Muscle of back (tissue), 11 donors: ENCODE measurements around the gene GARIN3. TPM values are rescaled to one million over a fixed set of nuclear protein-coding genes. Genes with fewer than 3 reads are reported as not detected.
"Not testable (repeated sequence)": the region's sequence is repeated elsewhere in the genome, so short reads cannot be mapped to it uniquely, and the experiment has no call there.

ENCODE experiments used
- DNase-seq, 3 donors: peaks; one replicate each; pipeline versions ENCODE4 v3.0.0 to v3.0.0-alpha.2; 2013
- polyA plus RNA-seq, 10 donors: library from polyadenylated mRNA; unstranded; fragments of 120-200 nt; gene quantifications; one replicate each; pipeline ENCODE4 v1.2.1, GENCODE V29; 2013; ENCODE audit not compliant: insufficient read length in 10 of 10

GARIN3 gene
- polyA plus RNA-seq, 10 donors: not detected

DNA sequence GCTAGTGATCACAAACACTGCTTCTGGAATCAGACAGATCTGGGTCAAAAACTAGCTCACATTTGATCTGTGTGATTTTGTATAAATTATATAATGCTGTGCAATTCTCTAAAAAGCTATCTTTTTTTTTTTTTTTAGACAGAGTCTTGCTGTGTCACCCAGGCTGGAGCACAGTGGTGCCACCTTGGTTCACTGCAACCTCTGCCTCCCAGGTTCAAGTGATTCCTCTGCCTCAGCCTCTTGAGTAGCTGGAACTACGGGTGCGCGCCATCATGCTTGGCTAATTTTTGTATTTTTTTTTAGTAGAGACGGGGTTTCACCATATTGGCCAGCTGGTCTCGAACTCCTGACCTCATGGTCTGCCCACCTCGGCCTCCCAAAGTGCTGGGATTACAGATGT is 19.1 kb upstream of the GARIN3 start:
- DNase-seq: not testable (repeated sequence)

DNA sequence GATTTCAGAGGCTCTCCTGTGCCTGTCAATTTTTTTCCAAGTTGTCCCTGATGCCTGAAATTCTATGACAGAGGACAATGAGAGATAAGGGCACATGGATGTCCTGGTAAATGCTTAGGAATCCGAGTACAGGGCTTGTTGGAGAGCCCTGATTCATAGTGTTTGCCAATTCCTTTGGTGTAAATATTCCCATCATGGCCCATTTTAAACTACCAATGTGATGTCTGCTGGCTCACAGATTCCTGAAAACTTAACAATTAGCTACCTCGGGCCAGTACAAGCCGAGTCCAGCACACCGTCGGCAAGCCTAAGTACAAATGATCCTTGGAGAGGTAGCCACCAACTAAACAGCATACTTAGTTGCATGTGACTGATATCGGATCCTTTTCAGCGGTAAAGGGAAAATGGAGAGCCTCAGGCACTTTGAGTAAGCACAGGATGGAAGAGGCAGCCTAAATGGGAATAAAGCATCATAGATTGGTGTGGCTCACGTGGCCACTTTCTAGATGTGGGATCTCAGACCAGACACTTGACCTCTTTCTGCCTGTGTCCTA is 18.1 kb upstream of the GARIN3 start:
- no peak for DNase-seq

DNA sequence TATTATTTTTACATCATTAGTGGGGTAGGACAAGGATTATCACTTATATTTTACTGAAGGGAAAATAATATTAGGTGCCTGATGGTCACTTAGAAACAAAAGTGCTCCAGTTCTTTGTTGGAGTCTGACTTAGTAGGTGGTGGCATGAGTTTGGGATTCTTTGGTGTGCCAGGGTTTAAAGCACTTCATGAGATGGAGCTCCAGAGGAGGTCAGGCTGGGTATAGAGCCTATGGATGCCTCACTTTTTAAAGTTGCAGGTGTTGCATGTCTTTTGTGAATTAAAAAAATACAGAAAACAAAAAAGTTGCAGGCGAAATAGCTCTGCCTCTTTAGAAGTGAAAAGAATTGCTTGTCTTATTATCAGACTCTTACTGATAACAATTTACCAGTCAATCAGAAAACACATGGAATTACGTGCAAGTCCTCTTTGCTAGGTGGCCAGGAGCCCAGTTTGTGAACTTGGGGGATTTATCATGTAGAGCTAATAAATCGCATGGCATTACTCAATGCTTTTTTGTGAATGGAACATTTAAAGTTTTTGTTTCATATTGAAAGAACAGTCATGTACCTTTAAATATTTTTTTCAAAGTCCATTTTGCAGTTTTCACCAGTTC is 16.2 kb upstream of the GARIN3 start:
- no peak for DNase-seq

DNA sequence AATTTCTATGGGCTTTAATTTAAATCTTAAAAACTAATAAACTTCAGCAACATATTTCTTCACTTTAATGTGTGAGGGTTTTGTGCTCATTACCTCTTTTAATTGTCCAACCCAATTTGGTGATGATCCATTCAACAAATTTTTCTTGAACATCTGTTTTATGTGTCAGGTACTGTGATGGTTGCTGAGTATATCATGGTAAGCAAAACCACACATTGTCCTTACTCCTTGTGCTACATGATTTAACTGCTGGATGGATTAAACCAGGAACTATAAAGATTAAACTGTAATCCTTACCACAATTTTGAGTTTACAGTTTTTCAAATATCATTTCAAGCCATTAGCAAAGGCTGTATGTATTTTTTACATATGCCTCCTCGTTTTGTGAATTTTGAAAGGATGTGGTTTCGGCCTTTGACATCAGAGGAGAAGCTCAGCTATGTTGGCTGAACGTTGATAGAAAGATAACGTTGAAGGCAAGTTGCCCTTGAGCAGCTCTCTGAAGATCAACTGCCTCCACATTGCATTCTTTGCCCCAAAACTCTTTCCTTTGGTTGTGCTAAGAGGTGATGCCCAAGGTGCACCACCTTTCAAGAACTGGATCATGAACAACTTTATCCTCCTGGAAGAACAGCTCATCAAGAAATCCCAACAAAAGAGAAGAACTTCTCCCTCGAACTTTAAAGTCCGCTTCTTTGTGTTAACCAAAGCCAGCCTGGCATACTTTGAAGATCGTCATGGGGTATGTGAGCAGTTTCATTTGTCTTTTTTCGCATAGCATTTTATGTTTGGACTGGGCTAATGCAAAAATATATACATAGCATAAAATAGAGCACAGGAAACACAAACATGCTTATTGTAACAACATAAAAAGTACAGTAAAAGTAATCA is 14.6 kb upstream of the GARIN3 start, which contains the start of gene ITK:
Gene ITK, plus strand, starts transcription at position 467 of the 891 bp plus-strand sequence. Its CDS starts 138 bp downstream, at position 605.
- DNase-seq: peak in 1 of 3 donors; percentile 2

DNA sequence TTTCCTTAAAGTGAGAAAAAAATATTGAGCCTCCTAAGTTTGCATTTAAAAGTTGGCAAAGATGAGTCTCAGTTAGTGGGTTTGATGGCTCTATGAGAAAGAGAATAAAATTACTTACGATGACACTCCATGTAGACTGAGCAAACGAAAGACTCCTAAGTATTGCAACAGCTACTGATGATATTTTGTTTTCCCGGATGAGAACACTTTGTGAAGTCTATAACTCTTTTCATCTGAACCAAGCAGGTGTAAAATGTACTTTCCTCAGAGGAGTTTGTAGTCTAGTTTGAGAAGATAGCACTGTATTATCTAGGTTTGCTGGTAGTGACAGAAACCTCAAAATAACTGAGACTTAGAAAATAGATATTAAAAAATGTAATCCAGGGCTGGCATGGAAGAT is 12.9 kb upstream of the GARIN3 start:
- no peak for DNase-seq

DNA sequence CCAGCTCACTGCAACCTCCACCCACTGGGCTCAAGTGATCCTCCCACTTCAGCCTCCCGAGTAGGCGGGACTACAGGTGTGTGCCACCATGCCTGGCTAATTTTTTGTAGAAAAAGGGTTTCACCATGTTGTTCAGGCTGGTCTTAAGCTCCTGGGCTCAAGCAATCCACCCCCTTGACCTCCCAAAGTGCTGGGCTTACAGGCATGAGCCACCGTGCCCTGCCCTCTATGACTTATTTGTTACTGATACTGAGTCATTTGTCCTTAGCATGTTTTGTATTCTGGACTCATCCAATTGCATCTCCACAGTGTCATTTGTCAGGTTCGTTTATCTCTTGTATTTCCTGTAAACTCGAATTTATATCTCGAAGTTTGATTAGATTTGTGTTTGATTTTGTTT is 11.9 kb upstream of the GARIN3 start:
- no peak for DNase-seq

DNA sequence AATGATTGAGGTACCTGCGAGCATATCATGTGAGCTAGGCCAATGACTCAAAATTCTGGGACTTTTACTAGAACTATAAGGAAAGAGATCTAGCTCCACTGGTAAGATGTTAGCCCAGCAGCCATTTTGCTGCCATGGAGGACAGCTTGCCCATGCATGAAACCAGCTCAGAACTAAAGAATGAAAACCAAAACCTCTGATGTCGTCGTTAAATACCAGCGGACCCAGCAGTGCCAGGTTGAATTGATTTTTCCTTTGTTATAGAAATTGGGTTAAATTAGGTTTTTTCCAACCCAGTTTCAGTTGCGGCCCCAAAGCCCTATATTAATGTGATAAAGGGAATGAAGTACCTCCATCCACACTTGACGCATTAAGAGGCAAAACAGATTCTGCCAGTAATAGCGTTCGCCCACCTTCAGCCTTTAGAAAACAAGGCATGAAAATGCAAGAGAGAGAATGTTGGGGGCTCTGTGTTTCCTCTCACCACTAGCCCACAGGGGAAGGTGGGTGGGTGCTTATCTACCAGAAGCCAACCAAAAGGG is 9.1 kb upstream of the GARIN3 start:
- no peak for DNase-seq

DNA sequence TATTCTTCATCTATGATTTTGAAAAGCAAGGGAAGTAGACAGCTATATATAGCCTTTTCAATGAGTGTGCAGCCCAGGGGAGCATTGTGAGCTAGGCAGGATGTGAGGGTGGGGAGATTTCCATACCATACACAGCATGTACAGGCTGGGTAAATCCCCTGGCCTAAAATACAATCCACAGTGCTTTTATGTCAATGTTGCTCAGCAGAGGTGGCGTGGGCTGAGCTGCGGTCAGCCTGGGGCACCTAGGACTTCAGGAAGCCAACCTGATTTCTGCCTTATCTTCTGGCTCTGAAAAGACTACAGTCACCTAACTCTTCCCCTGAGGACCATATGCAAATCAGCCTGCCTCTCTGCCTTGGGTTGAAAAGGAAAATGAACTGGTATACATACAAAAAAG is 6.3 kb upstream of the GARIN3 start:
- DNase-seq: peak in 2 of 3 donors; percentile 9 to 22

DNA sequence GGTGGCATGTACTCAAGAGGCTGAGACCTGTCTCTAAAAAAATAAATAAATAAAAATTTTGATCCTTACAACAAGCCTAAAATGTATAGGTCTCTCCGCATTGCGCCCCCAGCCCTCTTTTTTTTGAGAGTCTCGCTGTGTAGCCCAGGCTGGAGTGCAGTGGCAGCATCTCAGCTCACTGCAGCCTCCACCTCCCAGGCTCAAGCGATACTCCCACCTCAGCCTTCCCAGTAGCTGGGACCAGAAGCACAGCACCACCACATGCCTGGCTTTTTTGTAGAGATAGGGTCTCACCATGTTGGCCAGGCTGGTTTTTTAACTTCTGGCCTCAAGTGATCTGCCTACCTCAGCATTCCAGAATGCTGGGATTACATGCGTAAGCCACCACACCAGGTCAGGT is 2.2 kb upstream of the GARIN3 start:
- no peak for DNase-seq

DNA sequence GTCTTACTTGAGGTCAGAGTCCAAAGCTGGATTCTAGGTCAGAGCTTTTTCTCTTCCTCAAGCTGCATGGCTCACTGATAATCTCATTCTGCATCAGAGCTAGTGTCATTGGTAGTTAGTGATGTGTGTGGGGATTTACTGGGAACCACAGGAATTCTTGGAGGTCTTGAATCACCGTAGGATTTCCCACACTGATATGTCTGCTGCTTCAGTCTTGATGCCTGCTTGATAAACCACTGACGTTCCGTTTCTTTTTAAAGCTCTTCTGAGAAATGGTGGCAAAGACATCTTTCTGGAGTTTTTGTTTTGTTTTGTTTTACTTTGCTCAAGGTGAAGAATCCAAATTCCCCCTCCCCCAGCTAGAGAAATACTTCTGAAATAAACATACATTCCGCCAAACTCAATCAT is 1.2 kb upstream of the GARIN3 start:
- DNase-seq: peak in 1 of 3 donors; percentile 78

DNA sequence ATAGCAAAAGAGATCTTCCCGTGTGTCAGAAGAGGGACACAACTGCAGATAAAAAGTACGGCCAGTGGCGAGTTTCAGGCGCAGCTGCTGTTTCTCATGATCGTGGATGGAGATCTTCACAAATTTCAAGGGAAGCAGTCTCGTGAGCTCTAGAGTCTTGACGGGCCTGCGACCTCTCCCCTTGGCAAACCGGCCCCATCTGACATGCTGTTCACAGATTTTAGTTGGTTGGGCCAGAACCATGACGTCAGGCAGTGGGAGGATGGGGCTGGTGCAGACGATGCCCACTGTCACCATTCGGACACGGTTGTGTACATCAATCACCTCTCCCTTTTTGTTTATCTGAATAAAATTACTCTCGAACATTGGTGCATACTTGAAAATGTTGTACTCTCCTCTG is 396 bp downstream of the GARIN3 start:
- DNase-seq: no peak

DNA sequence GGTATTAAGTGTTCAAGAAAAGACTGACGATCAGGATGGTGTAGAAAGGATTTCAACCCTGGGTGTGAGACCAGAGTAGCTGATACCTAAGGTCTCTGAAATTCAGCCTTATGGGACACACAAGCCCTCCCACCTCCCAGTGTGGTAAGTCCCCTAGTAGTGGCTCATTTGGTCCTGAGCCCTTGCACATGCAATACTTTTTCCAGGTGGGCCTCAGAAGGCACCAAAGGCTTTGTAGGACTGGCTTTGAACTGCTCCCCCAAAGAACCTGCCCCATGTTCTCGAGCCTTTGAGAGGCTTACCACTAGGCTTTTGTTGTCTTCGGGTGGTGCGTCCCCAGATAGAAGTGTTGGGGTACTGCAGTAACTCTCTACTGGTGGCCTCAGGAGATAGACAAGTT is 803 bp downstream of the GARIN3 start:
- no peak for DNase-seq

DNA sequence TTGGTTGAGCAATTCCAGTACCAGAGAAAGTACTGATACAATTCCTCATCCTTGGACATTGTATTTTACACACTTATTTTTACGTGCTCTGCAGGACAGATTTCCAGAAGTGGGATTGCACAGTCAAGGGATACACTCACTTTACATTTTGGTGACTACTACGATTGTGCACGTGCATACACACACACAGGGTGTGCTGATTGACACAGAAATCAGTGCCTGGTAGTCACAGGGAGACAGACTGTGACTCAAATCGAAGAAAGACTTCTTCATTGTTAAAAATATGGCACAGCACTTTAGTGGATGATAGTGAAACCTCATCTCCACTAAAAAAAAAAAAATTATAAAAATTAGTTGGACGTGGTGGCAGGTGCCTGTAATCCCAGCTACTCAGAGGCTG is 1.5 kb downstream of the GARIN3 start:
- DNase-seq: no peak

DNA sequence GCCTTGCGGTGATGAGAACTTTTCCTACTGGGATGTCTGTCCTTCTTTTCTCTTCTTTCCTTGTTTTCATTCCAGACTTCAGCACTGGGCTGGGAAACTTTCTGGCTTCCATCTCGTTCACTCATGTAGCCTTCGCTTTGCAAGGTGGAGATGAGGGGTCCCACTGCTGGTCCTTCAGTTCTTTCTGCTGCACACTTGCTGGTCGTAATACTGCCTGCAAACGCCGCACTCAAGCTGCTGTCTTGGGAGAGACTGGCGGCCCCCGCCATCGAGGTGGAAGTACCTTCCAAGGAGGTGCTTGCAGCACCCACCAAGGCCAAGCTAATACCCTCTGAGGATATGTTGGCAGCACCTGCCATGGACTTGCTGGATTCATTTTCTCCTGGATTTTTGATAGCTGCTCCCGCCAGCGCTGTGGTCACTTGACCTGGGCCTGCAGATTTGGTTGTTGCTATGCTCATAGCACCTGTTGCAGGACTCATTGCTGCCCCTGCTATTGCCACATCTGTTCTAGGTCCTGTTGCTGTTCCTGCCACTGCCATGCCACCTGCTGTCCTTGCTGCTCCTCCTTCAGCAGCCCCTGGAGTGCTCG is 3.0 kb downstream of the GARIN3 start:
- no peak for DNase-seq

DNA sequence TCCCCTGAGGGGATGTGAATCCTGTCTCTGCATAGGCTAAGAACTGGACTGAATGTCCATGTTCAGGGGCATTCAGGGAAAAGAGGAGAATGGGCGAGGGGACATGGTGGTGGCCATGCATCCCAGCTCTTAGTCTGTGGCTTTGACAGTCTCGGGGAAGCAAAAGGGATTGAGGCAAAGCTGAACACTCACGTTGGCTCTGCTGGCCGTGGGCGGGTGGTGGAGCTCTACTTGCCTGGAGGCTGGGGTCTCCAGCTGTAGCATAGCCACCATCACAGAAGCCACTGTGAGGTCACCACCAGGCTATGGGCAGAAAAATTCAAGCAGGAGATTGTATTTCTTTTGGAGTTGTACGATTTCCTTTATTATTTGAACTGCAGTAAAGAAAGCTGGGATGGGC is 4.1 kb downstream of the GARIN3 start:
- DNase-seq: no peak

DNA sequence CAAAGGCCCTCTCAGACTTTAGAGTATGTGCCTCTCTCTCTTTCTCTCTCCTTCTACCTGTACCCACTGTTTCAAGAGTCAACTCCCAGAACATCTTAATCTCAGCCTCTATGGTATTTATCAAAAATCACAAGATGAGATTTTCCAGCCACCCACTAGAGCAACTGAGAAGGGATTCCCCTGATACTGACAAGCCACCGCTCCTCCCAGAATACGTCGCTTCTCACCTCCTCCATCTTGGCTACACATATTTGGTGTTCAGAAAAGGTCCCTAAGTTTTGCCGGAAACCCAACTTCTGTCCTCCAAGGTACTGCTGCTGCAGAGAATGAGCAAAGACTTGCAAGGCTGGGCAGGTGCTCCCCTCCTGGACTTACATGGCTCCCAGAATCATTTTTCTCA is 6.1 kb downstream of the GARIN3 start:
- DNase-seq: no peak

DNA sequence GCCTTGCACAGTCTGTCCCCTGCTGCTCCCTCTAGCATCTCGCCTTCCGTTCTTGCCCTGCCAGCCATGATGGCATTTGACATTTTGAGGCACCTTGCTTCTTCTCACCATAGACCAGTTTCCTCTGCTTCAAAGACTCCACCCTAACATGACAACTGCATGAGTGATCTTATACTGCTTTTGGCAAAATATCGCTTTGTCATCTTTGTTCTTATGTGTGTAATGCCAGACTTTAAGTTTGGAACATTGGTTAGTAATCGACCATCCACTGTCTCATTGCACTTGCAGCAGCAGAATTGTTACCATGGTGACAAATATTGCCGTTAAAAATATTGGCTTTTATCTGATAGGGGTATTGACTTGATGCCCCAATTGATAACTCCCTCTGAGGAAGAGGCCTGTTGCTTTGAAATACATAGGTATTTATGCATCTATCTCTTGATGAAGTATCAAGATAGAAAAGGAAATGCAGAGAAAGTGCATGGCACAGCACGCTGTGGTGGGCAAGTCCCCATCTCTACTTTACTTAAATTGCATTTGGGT is 6.8 kb downstream of the GARIN3 start:
- no peak for DNase-seq

DNA sequence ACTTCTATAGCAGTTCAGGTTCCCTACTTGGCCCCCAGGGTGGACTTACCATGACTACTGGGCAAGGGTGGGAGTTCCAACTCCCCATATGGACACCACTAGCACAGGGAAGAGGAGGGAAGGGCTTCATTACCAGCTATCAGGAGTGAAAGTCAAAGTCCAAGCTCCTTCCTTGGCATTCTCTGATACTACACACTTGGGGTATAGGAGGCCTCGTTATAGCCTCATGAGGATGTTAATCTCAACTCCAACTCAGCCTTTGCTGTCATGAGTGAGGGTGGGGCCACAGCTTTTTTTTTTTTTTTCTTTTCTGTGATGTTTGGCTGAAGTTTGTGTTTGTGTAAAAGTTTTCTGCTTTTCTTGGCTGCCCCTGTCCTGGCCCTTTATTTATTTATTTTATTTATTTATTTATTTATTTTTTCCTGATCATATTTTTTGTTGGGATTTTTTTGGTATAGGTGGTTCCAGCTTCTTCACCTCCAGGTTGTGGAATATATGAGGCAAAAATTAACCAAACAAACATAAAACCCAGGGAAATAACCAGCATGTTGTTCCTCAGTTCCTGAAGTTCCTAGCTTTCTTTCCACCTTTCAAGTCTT is 8.7 kb downstream of the GARIN3 start:
- DNase-seq: no peak

DNA sequence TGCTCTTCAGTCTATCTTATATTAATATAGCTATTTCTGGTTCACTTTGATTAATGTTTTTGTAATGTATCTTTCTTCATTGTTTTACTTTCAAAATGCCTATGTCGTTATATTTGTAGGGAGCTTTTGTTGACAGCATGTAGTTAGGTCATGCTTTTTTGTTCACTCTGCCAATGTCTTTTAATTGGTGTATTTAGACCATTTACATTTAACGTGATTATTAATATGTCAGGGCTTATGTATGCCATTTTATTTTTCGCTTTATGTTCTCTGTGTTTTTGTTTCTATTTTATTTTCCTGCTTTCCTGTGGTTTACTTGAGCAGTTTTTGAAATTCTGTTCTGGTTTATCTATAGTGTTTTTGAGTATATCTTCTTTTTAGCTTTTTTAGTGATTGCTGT is 10.8 kb downstream of the GARIN3 start:
- DNase-seq: no peak

DNA sequence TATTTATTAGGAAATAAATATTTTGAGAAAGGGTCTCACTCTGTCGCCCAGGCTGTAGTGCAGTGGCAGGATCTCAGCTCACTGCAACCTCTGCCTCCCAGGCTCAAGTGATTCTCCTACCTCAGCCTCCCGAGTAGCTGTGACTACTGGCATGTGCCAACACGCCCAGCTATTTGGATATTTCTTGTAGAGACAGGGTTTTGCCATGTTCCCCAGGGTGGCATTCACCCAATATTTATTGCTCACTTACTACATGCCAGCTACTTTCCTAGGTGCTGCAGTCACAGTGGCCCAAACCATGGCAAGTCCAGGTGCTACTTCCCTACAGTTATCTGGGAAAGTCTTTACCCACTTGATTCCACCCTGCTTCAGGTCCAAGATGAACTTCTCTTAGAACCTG is 15.1 kb downstream of the GARIN3 start:
- DNase-seq: no peak
